AG09319 (cell line): ENCODE data around the gene PRR16.

Experiments
- DNase-seq: peaks from one replicate; pipeline ENCODE4 v3.0.0-alpha.2; 2010; ENCODE audit warnings: low read depth; ENCODE audit errors: extremely low read depth
- TF ChIP-seq, protein P1 (sequence below): IDR thresholded peaks from 2 replicates; pipeline ENCODE4 v1.5.1; 2011; ENCODE audit warnings: low read depth, mild to moderate bottlenecking, inconsistent platforms, low read length, moderate library complexity

Gene PRR16

DNA sequence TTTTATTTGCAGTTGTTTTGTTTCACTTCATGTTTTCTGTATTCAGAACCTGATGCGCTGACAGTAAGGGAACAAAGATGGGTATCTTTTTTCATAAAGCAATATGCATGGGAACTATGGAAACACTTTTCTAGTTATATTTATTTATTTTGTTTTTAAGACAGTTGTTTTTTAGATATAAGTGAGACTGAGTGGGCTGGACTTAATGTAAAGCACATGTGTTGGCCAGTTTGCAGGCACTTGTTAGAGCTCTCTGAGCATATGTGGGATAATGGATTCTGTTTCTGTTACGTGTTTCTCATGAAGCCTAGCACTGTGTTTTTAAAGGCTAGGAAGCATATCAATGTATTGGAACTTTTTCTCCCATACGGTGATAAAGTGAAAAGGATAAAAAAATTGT is 164.1 kb downstream of the PRR16 start:
- TF ChIP-seq, protein P1, sequence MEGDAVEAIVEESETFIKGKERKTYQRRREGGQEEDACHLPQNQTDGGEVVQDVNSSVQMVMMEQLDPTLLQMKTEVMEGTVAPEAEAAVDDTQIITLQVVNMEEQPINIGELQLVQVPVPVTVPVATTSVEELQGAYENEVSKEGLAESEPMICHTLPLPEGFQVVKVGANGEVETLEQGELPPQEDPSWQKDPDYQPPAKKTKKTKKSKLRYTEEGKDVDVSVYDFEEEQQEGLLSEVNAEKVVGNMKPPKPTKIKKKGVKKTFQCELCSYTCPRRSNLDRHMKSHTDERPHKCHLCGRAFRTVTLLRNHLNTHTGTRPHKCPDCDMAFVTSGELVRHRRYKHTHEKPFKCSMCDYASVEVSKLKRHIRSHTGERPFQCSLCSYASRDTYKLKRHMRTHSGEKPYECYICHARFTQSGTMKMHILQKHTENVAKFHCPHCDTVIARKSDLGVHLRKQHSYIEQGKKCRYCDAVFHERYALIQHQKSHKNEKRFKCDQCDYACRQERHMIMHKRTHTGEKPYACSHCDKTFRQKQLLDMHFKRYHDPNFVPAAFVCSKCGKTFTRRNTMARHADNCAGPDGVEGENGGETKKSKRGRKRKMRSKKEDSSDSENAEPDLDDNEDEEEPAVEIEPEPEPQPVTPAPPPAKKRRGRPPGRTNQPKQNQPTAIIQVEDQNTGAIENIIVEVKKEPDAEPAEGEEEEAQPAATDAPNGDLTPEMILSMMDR = no peak

DNA sequence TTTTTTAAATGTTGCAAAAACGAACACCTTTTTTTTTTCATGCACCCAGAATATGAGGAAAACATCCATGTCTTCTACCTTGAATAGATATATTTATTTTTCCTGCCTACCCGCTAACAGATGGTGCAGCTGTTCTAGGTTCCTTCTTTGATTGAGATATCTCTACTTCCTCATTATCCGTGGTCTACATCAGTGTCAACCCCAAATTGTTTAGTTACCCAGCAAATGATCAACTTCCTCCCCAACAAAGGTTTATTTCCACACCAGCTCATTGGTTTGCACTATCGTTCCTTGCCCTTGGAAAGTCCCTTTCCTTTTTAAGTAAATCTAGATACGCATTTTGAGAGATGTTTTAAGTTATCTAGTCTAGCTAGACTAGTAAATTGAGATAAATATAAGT is 166.4 kb downstream of the PRR16 start:
- TF ChIP-seq, protein P1 = no peak

More for the DNA sequence above, 164.1 kb downstream of the PRR16 start:
- no peak for DNase-seq

DNA sequence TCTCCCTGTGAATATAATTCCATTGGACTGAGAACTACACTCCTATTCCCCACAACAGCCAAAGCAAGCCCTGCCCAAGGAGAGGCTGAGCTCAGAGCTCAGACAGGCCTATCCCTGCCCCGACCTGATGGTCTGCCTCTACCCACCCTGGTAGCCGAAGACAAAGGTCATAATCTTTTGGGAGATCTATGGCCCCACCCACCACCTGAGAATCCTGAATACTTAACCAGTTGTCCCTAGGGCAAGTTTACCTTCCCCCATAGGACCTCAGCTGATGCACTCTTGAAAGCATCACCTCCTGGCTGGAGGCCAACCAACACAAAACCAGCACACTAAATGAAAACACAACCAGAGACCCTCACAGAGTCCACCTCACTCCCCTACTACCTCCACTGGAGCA is 167.5 kb downstream of the PRR16 start:
- TF ChIP-seq, protein P1 = no peak
- DNase-seq = no peak

More for the DNA sequence above, 166.4 kb downstream of the PRR16 start:
- DNase-seq = no peak

DNA sequence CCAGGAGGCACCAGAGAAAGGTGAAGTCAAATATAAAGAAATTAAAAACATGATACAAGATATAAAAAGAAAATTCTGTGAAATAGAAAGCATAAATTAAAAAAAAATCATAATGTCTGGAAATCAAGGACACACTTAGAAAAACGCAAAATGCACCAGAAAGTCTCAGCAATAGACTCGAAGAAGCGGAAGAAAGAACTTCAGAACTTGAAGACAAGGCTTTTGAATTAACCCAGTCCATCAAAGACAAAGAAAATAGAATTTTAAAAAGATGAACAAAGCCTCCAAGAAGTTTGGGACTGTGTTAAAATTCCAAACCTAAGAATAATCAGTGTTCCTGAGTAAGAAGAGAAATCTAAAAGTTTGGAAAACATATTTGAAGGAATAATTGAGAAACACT is 168.3 kb downstream of the PRR16 start:
- TF ChIP-seq, protein P1 = no peak

DNA sequence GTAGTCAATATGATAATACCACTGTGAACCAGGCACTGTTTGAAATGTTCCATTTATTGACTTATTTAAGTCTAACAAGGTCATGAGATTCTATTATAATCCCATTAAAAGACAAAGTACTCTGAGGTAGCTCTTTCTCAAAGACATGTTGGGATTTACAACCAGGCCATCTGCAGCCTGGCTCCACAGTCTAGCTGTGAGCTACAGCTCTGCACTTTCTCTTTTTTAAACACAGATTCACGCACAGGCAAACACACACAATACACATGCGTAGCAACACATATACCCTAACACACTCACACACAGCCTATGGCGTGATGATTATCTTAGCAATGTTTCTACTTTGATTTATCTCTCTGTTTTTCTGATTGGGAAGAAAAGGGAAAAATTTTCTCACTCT is 174.3 kb downstream of the PRR16 start:
- no peak for DNase-seq
- TF ChIP-seq, protein P1 = no peak

More for the DNA sequence above, 168.3 kb downstream of the PRR16 start:
- no peak for DNase-seq

DNA sequence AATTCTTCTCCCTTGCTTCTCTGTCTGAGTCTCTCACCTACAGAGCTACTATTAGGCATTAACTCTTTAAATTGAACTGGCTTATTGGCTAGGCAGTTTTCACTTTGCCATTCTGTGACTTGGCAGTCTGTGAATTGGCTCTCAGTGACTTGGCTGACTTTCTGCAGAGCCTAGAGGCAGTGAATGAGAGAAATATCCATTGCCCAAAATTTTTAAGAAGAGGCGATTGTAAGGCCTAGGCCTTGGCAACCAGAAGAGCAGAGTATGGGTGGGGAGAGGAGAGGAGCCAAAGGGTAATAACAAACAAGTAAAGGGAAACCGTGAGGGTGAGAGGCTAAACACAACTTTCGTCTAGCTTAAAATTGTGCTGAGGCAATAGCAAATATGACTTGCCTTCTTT is 176.7 kb downstream of the PRR16 start:
- DNase-seq = no peak
- TF ChIP-seq, protein P1 = no peak

DNA sequence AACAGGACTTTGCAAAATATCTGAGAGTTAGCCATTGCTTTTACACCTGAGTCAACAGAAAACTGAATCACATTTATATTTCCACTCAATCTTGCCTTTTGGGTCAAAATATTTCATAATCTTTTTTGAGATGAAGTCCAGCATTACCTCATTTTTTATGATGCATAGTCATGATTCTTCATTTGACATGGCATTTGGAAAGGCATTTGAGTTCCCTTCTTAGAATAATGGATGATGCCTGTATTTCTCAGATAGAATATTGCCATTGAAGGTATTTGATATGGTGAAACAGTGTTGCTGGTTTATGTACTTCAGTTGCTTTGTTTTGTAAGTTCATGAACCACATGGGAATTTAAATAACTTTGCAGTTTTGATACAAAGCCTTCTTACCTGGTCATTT is 180.4 kb downstream of the PRR16 start:
- DNase-seq = no peak

More for the DNA sequence above, 180.4 kb downstream of the PRR16 start:
- TF ChIP-seq, protein P1 = no peak
